NCI-H2107 treated with DMSO at 0.1 percent for 48 hours (cell line): Measurements from ENCODE around the gene ITGB5.

Experiments used
- DNase-seq: peaks from one replicate; lab custom pipeline; 2025; ENCODE audit not compliant: unreplicated experiment; lab: John Stamatoyannopoulos, UW

ITGB5 gene

GRCh38 chr3:124773351-124774326 lies 113.5 kb downstream of the ITGB5 start:
- DNase-seq = no peak

GRCh38 chr3:124772081-124772831 lies 114.9 kb downstream of the ITGB5 start:
- no peak for DNase-seq

GRCh38 chr3:124771083-124771445 lies 116.1 kb downstream of the ITGB5 start:
- DNase-seq = no peak

GRCh38 chr3:124770336-124771082 lies 116.7 kb downstream of the ITGB5 start:
- DNase-seq = no peak

- DNase-seq = no peak
Observed at GRCh38 chr3:124769462-124769861, 117.7 kb downstream of the ITGB5 start.

GRCh38 chr3:124768812-124769211 lies 118.4 kb downstream of the ITGB5 start:
- peak; percentile 45 for DNase-seq

GRCh38 chr3:124767691-124768090 lies 119.5 kb downstream of the ITGB5 start:
- no peak for DNase-seq

GRCh38 chr3:124767264-124767663 lies 119.9 kb downstream of the ITGB5 start:
- no peak for DNase-seq

- no peak for DNase-seq
Observed at GRCh38 chr3:124766113-124767095, 120.8 kb downstream of the ITGB5 start.

GRCh38 chr3:124765197-124765840 lies 121.8 kb downstream of the ITGB5 start:
- no peak for DNase-seq

- DNase-seq = no peak
Observed at GRCh38 chr3:124764746-124765145, 122.4 kb downstream of the ITGB5 start.

GRCh38 chr3:124763644-124764358 lies 123.4 kb downstream of the ITGB5 start:
- DNase-seq = no peak

- DNase-seq = no peak
Observed at GRCh38 chr3:124763206-124763605, 124.0 kb downstream of the ITGB5 start.

- no peak for DNase-seq
Observed at GRCh38 chr3:124762661-124763011, 124.5 kb downstream of the ITGB5 start.

GRCh38 chr3:124761935-124762660 lies 125.1 kb downstream of the ITGB5 start:
- DNase-seq = no peak

- DNase-seq = peak; percentile 68
Observed at GRCh38 chr3:124761250-124761796, 125.8 kb downstream of the ITGB5 start.

- no peak for DNase-seq
Observed at GRCh38 chr3:124760601-124761000, 126.6 kb downstream of the ITGB5 start.
